Adipocyte (in vitro differentiated cells): ENCODE data around the gene HMCN2.

Experiments
- DNase-seq: peaks from one replicate; pipeline ENCODE4 v3.0.0-alpha.2; 2015; ENCODE audit warnings: low read depth
- H3K27me3 ChIP-seq: replicated peaks from 2 replicates; pipeline ENCODE4 v1.7.0; 2013; ENCODE audit warnings: mild to moderate bottlenecking, low read length, moderate library complexity; ENCODE audit not compliant: control insufficient read depth, insufficient read depth
- H3K36me3 ChIP-seq: 2 replicates; pipeline ENCODE4 v1.7.0; 2013; ENCODE audit warnings: low read length, mild to moderate bottlenecking, moderate library complexity; ENCODE audit not compliant: control insufficient read depth, insufficient read depth, severe bottlenecking
- H3K4me1 ChIP-seq: 2 replicates; pipeline ENCODE4 v1.7.0; 2013; ENCODE audit warnings: mild to moderate bottlenecking, low read length, moderate library complexity; ENCODE audit not compliant: control insufficient read depth, insufficient read depth
- H3K4me3 ChIP-seq: 2 replicates; pipeline ENCODE4 v1.7.0; 2013; ENCODE audit warnings: mild to moderate bottlenecking, low read length, moderate library complexity
- H3K9ac ChIP-seq: 2 replicates; pipeline ENCODE4 v1.7.0; 2013; ENCODE audit warnings: mild to moderate bottlenecking, low read length, moderate library complexity
- H3K9me3 ChIP-seq: 2 replicates; pipeline ENCODE4 v1.7.0; 2013; ENCODE audit warnings: mild to moderate bottlenecking, low read length, moderate library complexity; ENCODE audit not compliant: control insufficient read depth

Gene HMCN2

GRCh38 chr9:130447193-130447816, 181.7 kb downstream of the HMCN2 start:
- H3K27me3 ChIP-seq: no peaks in the 10 kb centered on the region
- no peak for DNase-seq
- H3K9me3 ChIP-seq: no peaks in the 10 kb centered on the region
- peaks cover 55% of the 10 kb centered on the region for H3K4me1 ChIP-seq
- H3K36me3 ChIP-seq: peaks cover 28% of the 10 kb centered on the region
- H3K4me3 ChIP-seq: peak overlapping the region; percentile 97
- peak overlapping the region; percentile 99 for H3K9ac ChIP-seq

- no peaks in the 10 kb centered on the region for H3K9me3 ChIP-seq
- peaks cover 36% of the 10 kb centered on the region for H3K36me3 ChIP-seq
- H3K4me1 ChIP-seq: peaks cover 55% of the 10 kb centered on the region
- peak overlapping the region; percentile 99 for H3K9ac ChIP-seq
- peak overlapping the region; percentile 97 for H3K4me3 ChIP-seq
- no peaks in the 10 kb centered on the region for H3K27me3 ChIP-seq
- peak; percentile 74 for DNase-seq
Observed at GRCh38 chr9:130448035-130448624, 182.6 kb downstream of the HMCN2 start.

- peaks cover 43% of the 10 kb centered on the region for H3K36me3 ChIP-seq
- peaks cover 55% of the 10 kb centered on the region for H3K4me1 ChIP-seq
- H3K9ac ChIP-seq: peak overlapping the region; percentile 99
- H3K4me3 ChIP-seq: no peak overlapping the region
- no peaks in the 10 kb centered on the region for H3K9me3 ChIP-seq
- no peak for DNase-seq
- H3K27me3 ChIP-seq: no peaks in the 10 kb centered on the region
Observed at GRCh38 chr9:130448771-130449603, 183.4 kb downstream of the HMCN2 start.

- DNase-seq: no peak
- no peaks in the 10 kb centered on the region for H3K9me3 ChIP-seq
- peaks cover 55% of the 10 kb centered on the region for H3K4me1 ChIP-seq
- peaks cover 57% of the 10 kb centered on the region for H3K36me3 ChIP-seq
- H3K9ac ChIP-seq: peak overlapping the region; percentile 53
- no peaks in the 10 kb centered on the region for H3K27me3 ChIP-seq
- H3K4me3 ChIP-seq: no peak overlapping the region
Observed at GRCh38 chr9:130450344-130451003, 184.9 kb downstream of the HMCN2 start.

GRCh38 chr9:130451004-130451390, 185.4 kb downstream of the HMCN2 start:
- Histone ChIP-seq H3K4me1 (peaks cover 55% of the 10 kb centered on the region), H3K27me3 (no peaks in the 10 kb centered on the region), H3K4me3 (no peak overlapping the region), H3K36me3 (peaks cover 63% of the 10 kb centered on the region), H3K9me3 (no peaks in the 10 kb centered on the region), H3K9ac (peak overlapping the region; percentile 53)
- no peak for DNase-seq

GRCh38 chr9:130451509-130452388, 186.2 kb downstream of the HMCN2 start:
- peak; percentile 95 for DNase-seq

GRCh38 chr9:130452835-130453234, 187.3 kb downstream of the HMCN2 start:
- H3K9me3 ChIP-seq: no peaks in the 10 kb centered on the region
- no peak overlapping the region for H3K9ac ChIP-seq
- H3K4me1 ChIP-seq: peaks cover 42% of the 10 kb centered on the region
- no peak for DNase-seq
- peaks cover 76% of the 10 kb centered on the region for H3K36me3 ChIP-seq
- H3K4me3 ChIP-seq: no peak overlapping the region
- no peaks in the 10 kb centered on the region for H3K27me3 ChIP-seq

More at GRCh38 chr9:130451509-130452388, 186.2 kb downstream of the HMCN2 start:
- no peak overlapping the region for H3K4me3 ChIP-seq
- peaks cover 66% of the 10 kb centered on the region for H3K36me3 ChIP-seq
- H3K9me3 ChIP-seq: no peaks in the 10 kb centered on the region
- H3K4me1 ChIP-seq: peaks cover 53% of the 10 kb centered on the region
- H3K27me3 ChIP-seq: no peaks in the 10 kb centered on the region
- peak overlapping the region; percentile 53 for H3K9ac ChIP-seq

GRCh38 chr9:130453487-130453886, 187.9 kb downstream of the HMCN2 start:
- peak; percentile 20 for DNase-seq
- Histone ChIP-seq H3K4me3 (no peak overlapping the region), H3K27me3 (no peaks in the 10 kb centered on the region)

GRCh38 chr9:130454096-130454811, 188.7 kb downstream of the HMCN2 start:
- no peaks in the 10 kb centered on the region for H3K27me3 ChIP-seq
- H3K9me3 ChIP-seq: no peaks in the 10 kb centered on the region
- peaks cover 30% of the 10 kb centered on the region for H3K4me1 ChIP-seq
- peaks cover 80% of the 10 kb centered on the region for H3K36me3 ChIP-seq
- DNase-seq: no peak
- no peak overlapping the region for H3K9ac ChIP-seq
- H3K4me3 ChIP-seq: no peak overlapping the region

More at GRCh38 chr9:130453487-130453886, 187.9 kb downstream of the HMCN2 start:
- Histone ChIP-seq H3K36me3 (peaks cover 79% of the 10 kb centered on the region), H3K9me3 (no peaks in the 10 kb centered on the region), H3K4me1 (peaks cover 35% of the 10 kb centered on the region), H3K9ac (no peak overlapping the region)

GRCh38 chr9:130454812-130455325, 189.3 kb downstream of the HMCN2 start:
- no peak for DNase-seq
- Histone ChIP-seq H3K9ac (no peak overlapping the region), H3K4me1 (peaks cover 24% of the 10 kb centered on the region), H3K9me3 (no peaks in the 10 kb centered on the region), H3K27me3 (no peaks in the 10 kb centered on the region), H3K36me3 (peaks cover 80% of the 10 kb centered on the region), H3K4me3 (no peak overlapping the region)
